ENCODE data around the gene BMERB1. TPM values are rescaled to one million over a fixed set of nuclear protein-coding genes. Genes with fewer than 3 reads are reported as not detected.

BMERB1 gene
- total and polyA plus RNA-seq, 9 of the 15 experiments (the other 6 are each of a cell fraction or from before 2014, with no cell fraction given), result 0.29 to 2.9 (median 0.94) TPM

- TF ChIP-seq CCAR2 (IDR thresholded peaks at IDR 0.05; ENCODE audit: low read depth, low read length) (no peak), ZNF589 (CRISPR knock-in tag; IDR thresholded peaks at IDR 0.05; ENCODE audit: low read depth) (peak; percentile 88), SMC3 (conservative IDR thresholded peaks at IDR 0.05; ENCODE audit: insufficient read depth, low read depth, low read length) (no peak), MTA3 (IDR thresholded peaks at IDR 0.05; ENCODE audit: borderline replicate concordance) (peak; percentile 95; the same call in 1 of the 2 replicates), ZSCAN32 (CRISPR knock-in tag; IDR thresholded peaks at IDR 0.05) (no peak), TAF1 (IDR thresholded peaks at IDR 0.05; ENCODE audit: control insufficient read depth, extremely low read depth, insufficient read depth, low read length, severe bottlenecking) (peak; percentile 55), FOXP4 (CRISPR knock-in tag; IDR thresholded peaks at IDR 0.05; ENCODE audit: borderline replicate concordance) (0 out of 2 replicates have a peak, but pooled peaks have one; percentile 23), THRAP3 (IDR thresholded peaks at IDR 0.05; ENCODE audit: borderline replicate concordance) (0 out of 2 replicates have a peak, but pooled peaks have one; percentile 46), ARID3A (IDR thresholded peaks at IDR 0.05; ENCODE audit: borderline replicate concordance, low read depth, low read length) (0 out of 2 replicates have a peak, but pooled peaks have one; percentile 62), ESRRA (IDR thresholded peaks at IDR 0.05; ENCODE audit: borderline replicate concordance, low read depth) (peak; percentile 7; the same call in 1 of the 2 replicates), TAF9B (IDR thresholded peaks at IDR 0.05; ENCODE audit: partially characterized antibody) (peak; percentile 8), MEF2D (tag; conservative IDR thresholded peaks at IDR 0.05; ENCODE audit: low read depth) (peak; percentile 46; the same call in 1 of the 2 replicates), NR4A1 (CRISPR knock-in tag; IDR thresholded peaks at IDR 0.05) (no peak), NR4A1 (tag; IDR thresholded peaks at IDR 0.05) (peak; percentile 48), ZKSCAN3 (CRISPR knock-in tag; IDR thresholded peaks at IDR 0.05) (no peak), ZNF584 (CRISPR knock-in tag; IDR thresholded peaks at IDR 0.05; ENCODE audit: low read depth) (peak; percentile 74; the same call in 1 of the 2 replicates), SMARCA4 (IDR thresholded peaks at IDR 0.05) (0 out of 2 replicates have a peak, but pooled peaks have one; percentile 12), ZBTB34 (CRISPR knock-in tag; IDR thresholded peaks at IDR 0.05) (no peak; the same call in 1 of the 2 replicates), MAZ (CRISPR knock-in tag; conservative IDR thresholded peaks at IDR 0.05 in 1 of 2, IDR thresholded peaks at IDR 0.05 in 1 of 2) (0 out of 4 replicates have a peak, but pooled peaks of 1 of the 2 experiments have one; percentile 4), ARNT (IDR thresholded peaks at IDR 0.05) (peak in 1 of 2 experiments; percentile 22; a peak in 1 of 4 replicates), NR2C2 (CRISPR knock-in tag; IDR thresholded peaks at IDR 0.05) (no peak), NR2C2 (tag; IDR thresholded peaks at IDR 0.05) (peak; percentile 88)
Observed at GRCh38 chr16:15576960-15577958, 142.9 kb downstream of the BMERB1 start (continued).

All from K562 (cell line).